ENCODE results near the gene UST. TPM values are rescaled to one million over a fixed set of nuclear protein-coding genes. Genes with fewer than 3 reads are reported as not detected.

Gene UST
- total RNA-seq, 2 donors from 2014 or later = 4.3 to 5.3 TPM

- H3K27me3 ChIP-seq = no peaks in the 10 kb centered on the region
- H3K9me3 ChIP-seq = no peaks in the 10 kb centered on the region
- H3K4me1 ChIP-seq = peaks cover 0 to 39% of the 10 kb centered on the region in 2 donors
- H3K27ac ChIP-seq = no peak overlapping the region
- TF ChIP-seq, protein P1, sequence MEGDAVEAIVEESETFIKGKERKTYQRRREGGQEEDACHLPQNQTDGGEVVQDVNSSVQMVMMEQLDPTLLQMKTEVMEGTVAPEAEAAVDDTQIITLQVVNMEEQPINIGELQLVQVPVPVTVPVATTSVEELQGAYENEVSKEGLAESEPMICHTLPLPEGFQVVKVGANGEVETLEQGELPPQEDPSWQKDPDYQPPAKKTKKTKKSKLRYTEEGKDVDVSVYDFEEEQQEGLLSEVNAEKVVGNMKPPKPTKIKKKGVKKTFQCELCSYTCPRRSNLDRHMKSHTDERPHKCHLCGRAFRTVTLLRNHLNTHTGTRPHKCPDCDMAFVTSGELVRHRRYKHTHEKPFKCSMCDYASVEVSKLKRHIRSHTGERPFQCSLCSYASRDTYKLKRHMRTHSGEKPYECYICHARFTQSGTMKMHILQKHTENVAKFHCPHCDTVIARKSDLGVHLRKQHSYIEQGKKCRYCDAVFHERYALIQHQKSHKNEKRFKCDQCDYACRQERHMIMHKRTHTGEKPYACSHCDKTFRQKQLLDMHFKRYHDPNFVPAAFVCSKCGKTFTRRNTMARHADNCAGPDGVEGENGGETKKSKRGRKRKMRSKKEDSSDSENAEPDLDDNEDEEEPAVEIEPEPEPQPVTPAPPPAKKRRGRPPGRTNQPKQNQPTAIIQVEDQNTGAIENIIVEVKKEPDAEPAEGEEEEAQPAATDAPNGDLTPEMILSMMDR (IDR thresholded peaks at IDR 0.05) = no peak
- no peak overlapping the region for H3K4me3 ChIP-seq
- no peaks in the 10 kb centered on the region for H3K36me3 ChIP-seq
- no peak for DNase-seq (ENCODE audit: low spot score)
These were observed 316.6 kb downstream of the UST start for GRCh38 chr6:149063468-149063867.

DNA sequence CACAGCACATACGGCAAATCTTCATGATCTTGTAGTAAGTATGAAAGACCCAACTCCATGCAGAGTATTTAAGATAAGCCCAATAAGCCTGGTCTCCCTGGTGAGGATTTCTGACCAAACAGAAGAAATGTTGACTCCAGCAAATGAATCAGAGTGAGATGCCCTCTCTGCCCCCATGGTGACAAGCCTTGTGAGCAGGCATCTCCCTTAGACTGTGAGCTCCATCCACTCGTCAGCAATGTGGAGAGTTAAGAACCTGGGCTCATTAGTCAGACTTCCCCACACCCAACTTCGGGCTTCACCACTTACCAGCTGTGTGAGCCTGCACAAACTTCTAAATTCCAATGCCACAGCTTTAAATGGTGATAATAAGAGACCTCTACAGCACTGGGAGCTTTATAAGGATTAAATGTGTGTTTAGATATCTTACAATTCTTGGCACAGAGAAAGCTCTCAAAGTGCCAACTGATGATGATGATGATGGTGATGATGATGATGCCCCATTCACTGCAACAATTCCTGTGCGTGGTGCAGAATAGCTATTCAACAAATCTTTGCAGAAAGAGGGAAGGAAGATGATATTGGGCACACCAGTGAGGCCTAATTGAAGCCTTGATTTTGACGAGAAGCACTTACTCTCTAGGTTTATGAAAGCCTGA, 317.3 kb downstream of the UST start:
- H3K27ac ChIP-seq = no peak overlapping the region
- TF ChIP-seq, protein P1 (IDR thresholded peaks at IDR 0.05) = no peak
- H3K4me3 ChIP-seq = no peak overlapping the region
- no peaks in the 10 kb centered on the region for H3K27me3 ChIP-seq
- H3K9me3 ChIP-seq = no peaks in the 10 kb centered on the region
- H3K36me3 ChIP-seq = no peaks in the 10 kb centered on the region
- peaks cover 0 to 39% of the 10 kb centered on the region in 2 donors for H3K4me1 ChIP-seq
- no peak for DNase-seq (ENCODE audit: low spot score)

DNA sequence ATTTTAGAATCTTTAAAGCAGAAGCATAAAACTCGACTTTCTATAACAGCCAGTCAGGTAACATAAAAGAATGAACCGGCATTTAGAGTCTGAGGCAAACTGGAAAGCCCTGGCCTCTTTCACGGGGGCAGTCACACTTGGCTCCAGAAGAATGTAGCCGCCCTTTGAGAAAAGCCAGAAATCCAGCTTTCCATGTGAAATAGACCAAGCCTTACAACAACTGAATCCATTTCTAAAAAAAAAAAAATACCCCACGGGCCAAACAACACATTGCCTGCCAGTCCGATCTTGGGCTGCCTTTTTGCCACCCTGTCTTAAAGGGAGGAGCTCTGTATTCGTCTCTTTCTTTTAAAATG, 317.8 kb downstream of the UST start:
- DNase-seq (ENCODE audit: low spot score) = no peak
- Histone ChIP-seq H3K27ac (peak overlapping the region in 1 of 2 donors; percentile 43), H3K27me3 (no peaks in the 10 kb centered on the region), H3K9me3 (no peaks in the 10 kb centered on the region), H3K4me1 (peaks cover 0 to 39% of the 10 kb centered on the region in 2 donors), H3K4me3 (no peak overlapping the region), H3K36me3 (no peaks in the 10 kb centered on the region)
- TF ChIP-seq, protein P1 (IDR thresholded peaks at IDR 0.05) = no peak

- Histone ChIP-seq H3K4me1 (peaks cover 0 to 39% of the 10 kb centered on the region in 2 donors), H3K27me3 (no peaks in the 10 kb centered on the region), H3K36me3 (no peaks in the 10 kb centered on the region), H3K27ac (peak overlapping the region in 1 of 2 donors; percentile 43), H3K9me3 (no peaks in the 10 kb centered on the region), H3K4me3 (no peak overlapping the region)
- DNase-seq (ENCODE audit: low spot score) = no peak
- TF ChIP-seq, protein P1 (IDR thresholded peaks at IDR 0.05) = no peak
These were observed 318.3 kb downstream of the UST start for GRCh38 chr6:149065121-149065520.

DNA sequence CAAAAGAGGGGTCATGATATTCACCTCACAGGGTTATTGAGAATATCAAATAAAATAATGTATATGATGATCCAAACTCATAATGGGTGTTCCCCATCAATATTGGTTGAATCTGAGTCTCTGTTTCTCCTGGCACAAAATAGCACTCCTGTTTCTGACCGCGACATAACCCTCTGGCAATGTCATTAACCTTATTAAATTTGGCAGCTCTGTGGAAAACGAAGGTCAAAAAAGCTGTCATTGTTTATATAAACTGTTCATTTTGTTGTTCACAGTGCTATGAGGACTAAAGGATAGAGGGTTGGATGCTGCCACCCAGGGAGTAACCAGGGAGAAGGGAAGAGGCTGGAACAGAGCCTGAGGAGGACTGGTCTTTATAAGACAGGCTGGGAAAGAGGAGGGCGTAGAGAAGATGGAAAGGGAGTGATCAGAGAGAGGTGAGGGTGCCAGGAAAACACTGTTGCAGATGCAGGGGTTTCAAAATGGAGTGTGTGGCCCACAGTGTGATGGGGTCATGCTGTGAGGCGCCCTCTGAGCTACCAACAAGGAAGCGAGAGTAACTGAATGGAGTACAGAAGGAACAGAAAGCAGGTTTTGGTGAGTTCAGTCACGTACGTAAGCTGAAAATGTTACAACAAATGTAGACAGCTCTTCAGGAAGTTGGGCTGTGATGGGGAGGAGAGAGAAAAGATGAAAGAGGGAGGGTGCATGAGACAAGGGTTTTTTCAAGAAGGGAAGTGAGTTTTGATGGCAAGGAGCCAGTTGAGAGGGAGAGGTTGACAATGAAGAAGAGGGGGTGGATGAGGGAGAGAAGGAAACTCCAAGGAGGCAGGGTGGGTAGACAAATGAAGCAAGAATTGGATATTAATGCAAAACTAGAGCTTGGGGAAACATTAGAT, 319.1 kb downstream of the UST start:
- no peaks in the 10 kb centered on the region for H3K9me3 ChIP-seq
- no peaks in the 10 kb centered on the region for H3K36me3 ChIP-seq
- no peak for DNase-seq (ENCODE audit: low spot score)
- TF ChIP-seq, protein P1 (IDR thresholded peaks at IDR 0.05) = no peak
- H3K27me3 ChIP-seq = no peaks in the 10 kb centered on the region
- peaks cover 0 to 31% of the 10 kb centered on the region in 2 donors for H3K4me1 ChIP-seq
- no peak overlapping the region for H3K4me3 ChIP-seq
- peak overlapping the region in 1 of 2 donors; percentile 18 for H3K27ac ChIP-seq
